VCaP (cell line): Measurements from ENCODE around the gene AVPI1.
"Not testable (repeated sequence)": the region's sequence is repeated elsewhere in the genome, so short reads cannot be mapped to it uniquely, and the experiment has no call there.

Source experiments
- H3K27ac ChIP-seq: fragments of 450-650 bp; 2 replicates; pipeline ENCODE4 v1.5.1; 2017
- TF ChIP-seq, protein P1 (sequence below): fragments of 450-650 bp; conservative IDR thresholded peaks from 2 replicates; pipeline ENCODE4 v1.5.1; 2017; ENCODE audit warnings: mild to moderate bottlenecking, moderate library complexity

The AVPI1 gene

DNA sequence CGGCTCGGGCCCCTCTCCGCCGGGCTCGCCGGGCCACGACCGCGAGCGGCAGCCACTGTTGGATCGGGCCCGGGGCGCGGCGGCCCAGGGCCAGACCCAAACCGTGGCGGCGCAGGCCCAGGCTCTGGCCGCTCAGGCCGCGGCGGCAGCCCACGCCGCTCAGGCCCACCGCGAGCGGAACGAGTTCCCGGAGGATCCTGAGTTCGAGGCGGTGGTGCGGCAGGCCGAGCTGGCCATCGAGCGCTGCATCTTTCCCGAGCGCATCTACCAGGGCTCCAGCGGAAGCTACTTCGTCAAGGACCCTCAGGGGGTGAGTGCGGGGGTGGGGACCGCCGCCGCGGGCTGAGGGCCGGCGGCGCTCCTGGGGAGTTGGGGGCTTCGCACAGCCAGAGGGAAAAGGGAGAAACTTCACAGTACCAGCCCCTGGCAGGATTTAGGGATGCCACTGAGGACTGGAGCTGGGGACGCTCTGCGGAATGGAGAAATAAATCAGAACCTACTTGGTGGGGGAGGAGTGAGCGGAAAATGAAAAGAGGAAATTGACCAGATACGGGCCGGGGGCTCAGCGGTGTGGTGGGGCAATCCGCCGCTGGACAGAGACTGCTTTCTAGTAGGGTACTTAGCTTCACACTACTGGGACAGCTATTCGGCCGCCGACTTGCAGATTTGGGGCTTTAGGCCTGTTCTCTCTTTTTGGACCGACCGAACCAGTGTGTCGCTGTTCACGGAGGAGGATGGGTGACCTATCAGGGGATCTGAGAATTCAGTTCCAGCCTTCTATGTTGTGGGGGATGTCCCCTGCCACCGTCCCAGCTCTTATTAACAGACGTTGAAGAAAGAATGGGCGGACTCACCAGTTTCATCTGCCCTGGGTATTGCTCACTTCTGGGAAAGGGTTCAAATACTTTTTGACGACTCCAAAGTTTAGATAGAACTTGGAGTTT lies 45.9 kb downstream of the AVPI1 start:
- peak overlapping the region; percentile 68 for H3K27ac ChIP-seq
- TF ChIP-seq, protein P1, sequence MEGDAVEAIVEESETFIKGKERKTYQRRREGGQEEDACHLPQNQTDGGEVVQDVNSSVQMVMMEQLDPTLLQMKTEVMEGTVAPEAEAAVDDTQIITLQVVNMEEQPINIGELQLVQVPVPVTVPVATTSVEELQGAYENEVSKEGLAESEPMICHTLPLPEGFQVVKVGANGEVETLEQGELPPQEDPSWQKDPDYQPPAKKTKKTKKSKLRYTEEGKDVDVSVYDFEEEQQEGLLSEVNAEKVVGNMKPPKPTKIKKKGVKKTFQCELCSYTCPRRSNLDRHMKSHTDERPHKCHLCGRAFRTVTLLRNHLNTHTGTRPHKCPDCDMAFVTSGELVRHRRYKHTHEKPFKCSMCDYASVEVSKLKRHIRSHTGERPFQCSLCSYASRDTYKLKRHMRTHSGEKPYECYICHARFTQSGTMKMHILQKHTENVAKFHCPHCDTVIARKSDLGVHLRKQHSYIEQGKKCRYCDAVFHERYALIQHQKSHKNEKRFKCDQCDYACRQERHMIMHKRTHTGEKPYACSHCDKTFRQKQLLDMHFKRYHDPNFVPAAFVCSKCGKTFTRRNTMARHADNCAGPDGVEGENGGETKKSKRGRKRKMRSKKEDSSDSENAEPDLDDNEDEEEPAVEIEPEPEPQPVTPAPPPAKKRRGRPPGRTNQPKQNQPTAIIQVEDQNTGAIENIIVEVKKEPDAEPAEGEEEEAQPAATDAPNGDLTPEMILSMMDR, result no peak

DNA sequence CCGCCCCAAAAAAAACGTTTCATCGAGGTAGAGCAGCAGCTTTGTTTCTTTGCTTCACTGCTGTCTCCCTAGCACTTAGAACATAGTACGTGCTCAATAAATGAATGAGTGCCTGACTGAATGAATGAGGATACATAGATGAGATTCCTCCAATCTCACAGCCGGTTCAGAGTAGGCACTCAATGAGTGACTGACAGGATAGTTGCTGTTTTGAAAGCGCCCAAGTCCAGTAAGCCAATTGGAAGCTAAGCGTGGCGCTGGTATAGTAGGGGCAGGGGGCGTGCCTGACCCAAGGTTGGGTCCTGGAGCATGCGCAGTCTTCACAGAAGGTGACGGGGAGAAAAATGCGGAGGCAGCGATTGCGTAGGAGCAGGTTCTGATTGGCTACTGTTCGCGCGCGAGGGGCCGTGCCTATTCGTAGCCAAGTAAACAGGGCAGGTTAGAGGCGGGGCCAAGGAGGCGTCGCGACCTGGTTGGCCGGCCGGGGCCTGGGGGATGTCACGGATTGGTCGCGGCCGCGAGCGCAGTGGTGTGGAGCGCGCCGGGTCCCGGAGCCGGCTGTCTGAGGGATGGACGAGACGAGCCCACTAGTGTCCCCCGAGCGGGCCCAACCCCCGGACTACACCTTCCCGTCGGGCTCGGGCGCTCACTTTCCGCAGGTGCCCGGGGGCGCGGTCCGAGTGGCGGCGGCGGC lies 46.7 kb downstream of the AVPI1 start, which contains the start of gene PI4K2A:
PI4K2A (plus strand) TSS at position 498 of the 694 bp plus-strand sequence; CDS start at position 570, 72 bp downstream.
- peak within 1 kb of the TSS; percentile 68 for H3K27ac ChIP-seq
- TF ChIP-seq, protein P1, result no peak

DNA sequence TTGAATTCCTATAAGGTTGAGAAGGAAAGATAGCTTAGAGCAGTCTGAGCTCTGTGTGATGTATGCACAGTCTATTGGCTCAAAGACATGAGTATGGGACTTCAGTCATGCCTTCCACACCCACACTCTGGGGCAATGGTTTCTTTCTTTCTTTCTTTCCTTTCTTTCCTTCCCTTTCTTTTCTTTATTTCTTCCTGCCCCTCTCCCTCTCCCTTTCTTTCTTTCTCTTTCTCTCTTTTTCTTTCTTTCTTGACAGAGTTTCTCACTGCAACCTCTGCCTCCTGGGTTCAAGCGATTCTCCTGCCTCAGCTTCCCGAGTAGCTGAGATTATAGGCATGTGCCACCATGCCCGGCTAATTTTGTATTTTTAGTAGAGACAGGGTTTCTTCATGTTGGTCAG lies 48.0 kb downstream of the AVPI1 start:
- H3K27ac ChIP-seq, result not testable (repeated sequence)

DNA sequence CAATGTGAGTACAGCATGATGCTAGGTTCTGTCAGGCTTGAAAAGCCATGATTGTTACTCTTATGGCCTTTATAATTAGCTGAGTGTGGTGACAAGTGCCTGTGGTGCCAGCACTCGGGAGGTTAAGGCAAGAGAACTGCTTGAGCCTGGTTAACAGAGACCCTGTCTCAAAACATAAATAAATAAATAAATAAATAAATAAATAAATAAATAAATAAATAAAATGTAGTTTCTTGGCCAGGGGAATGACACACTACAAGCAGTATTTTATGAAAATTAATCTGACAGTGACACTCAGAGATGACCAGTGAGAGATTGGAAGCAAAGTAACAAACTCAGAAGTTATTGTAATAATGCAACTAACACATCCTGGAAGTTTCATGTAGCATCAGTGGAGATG lies 51.5 kb downstream of the AVPI1 start:
- H3K27ac ChIP-seq, result no peak overlapping the region
- TF ChIP-seq, protein P1, result no peak

DNA sequence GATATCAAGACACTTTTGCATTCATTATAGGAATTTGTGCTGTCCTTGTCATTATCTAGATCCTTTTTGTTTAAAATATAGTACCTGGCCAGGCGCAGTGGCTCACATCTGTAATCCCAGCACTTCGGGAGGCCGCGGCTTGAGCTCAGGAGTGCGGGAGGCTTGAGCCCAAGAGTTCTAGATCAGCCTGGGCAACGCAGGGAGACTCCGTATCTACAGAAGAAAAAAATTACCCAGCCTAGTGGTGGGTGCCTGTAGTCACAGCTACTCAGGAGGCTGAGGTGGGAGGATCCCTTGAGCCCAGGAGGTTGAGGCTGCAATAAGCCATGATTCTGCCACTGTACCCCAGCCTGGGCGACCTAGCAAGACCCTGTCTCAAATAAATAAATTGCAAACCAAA lies 53.1 kb downstream of the AVPI1 start:
- TF ChIP-seq, protein P1, result no peak
- H3K27ac ChIP-seq, result peak overlapping the region; percentile 73

DNA sequence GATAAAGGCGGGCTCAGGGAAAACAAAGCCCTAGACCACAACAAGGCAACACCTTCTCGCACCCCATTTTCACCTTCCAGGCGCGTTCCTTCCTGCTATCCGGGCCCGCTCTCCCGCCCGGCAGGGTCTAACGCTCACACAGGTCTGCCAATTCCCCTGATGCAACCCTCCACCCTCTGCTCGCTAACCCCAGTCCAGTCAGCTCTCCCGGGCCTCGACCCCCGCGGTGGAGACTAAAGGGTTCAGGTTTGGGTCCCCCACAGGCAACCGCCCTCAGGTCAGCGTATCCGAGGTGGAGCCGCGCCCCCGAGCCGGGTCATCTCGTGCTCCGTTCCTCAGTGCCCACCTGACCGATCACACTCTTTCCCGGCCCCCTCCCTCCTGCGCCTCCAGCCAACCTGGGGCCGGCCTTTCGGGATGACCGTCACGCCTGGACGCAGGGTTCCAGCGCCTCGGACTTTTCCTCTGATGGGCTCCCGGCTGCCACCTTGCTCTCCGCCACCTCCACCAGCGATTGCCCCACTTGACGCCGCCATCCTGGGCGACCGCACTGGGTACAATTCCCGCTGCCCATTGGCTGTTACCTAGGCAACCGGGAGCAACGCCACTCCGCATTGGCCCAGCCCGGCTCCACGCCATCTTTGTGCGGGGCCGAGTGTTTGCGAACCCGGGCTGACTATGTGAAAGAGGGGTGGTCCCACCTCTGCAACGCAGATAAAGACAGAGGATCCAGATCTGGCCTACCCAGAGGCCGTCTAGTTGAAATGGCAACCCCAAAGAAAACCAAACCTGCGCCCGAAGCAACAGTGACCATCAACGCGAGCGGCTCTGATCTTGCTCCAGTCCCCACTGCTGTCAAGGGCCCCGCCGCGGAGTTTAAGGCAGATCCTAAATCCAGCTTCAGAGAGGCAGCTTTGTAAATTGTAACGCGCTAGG lies 53.8 kb downstream of the AVPI1 start, which contains the start of gene MORN4:
MORN4 (minus strand) TSS at position 552 of the 936 bp plus-strand sequence. CDS start 13,847 bp downstream, outside the sequence.
- H3K27ac ChIP-seq, result peak within 1 kb of the TSS; percentile 73

DNA sequence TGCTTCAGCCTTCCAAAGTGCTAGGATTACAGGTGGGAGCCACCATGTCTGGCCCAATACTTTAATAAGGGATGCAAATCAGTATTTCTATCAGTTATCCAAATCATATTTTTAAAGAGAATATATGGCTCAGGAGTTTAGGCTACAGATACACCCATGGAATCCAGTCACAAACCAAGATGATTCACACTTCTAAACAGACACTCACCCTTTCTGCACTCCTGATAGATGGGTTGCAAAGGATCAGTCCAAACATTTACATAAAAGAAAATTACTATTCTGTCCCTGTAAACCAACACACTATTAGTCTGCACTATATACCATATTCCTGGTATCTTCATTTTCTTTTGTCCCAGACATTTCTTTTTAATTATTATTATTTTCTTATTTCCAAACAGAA lies 55.9 kb downstream of the AVPI1 start:
- TF ChIP-seq, protein P1, result no peak
- H3K27ac ChIP-seq, result no peak overlapping the region

More for the DNA sequence above, 53.8 kb downstream of the AVPI1 start, which contains the start of gene MORN4:
- TF ChIP-seq, protein P1, result no peak
